Measurements from ENCODE around the gene MMEL1.

The MMEL1 gene

DNA sequence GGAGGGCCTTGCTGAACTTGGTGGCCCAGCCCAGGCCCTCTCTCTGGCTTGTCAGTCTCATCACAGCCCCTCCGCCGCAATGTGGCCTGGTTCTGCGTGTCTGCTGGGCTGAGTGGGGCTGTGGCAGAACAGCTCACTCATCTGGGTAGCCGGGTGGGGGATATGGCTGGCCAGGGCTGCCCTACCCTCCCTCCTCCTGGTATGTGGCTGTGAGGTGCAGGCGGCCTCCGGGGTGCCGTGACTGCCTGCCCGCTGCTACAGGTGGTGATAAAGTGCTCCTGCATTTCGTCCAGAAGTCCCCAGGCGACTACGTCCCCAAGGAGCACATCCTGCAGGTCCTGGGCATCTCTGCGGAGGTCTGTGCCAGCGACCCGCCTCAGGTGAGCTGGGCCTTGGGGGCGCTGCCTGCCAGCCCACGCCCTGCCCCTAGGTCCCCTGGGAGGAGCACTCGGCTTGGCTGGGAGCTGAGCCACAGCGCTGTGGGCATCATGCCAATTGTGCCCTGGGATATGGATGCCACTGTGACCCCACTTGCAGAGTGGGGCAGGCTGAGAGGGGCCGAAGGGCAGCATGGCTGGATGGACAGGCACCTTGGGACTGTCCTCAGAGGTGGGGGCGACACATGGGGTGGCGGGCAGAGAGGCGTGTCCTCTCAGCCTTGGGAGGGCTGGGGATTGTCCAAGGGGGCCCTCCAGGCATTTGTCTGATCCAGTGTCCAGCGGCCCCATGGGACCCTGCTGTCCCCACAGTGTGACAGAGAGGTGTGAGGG, 44.0 kb downstream of the MMEL1 start:
- no peak for TF ChIP-seq CTCF (conservative IDR thresholded peaks at IDR 0.05; ENCODE audit: low read depth, low read length)
- no peak overlapping the region for H3K4me3 ChIP-seq (ENCODE audit: low read depth, low read length)
- no peak for DNase-seq (ENCODE audit: low read depth)

- no peak for DNase-seq (ENCODE audit: low read depth)
- TF ChIP-seq CTCF (conservative IDR thresholded peaks at IDR 0.05; ENCODE audit: low read depth, low read length), result no peak
- no peak overlapping the region for H3K4me3 ChIP-seq (ENCODE audit: low read depth, low read length)
Measured at GRCh38 chr1:2587860-2588571, 44.8 kb downstream of the MMEL1 start.

DNA sequence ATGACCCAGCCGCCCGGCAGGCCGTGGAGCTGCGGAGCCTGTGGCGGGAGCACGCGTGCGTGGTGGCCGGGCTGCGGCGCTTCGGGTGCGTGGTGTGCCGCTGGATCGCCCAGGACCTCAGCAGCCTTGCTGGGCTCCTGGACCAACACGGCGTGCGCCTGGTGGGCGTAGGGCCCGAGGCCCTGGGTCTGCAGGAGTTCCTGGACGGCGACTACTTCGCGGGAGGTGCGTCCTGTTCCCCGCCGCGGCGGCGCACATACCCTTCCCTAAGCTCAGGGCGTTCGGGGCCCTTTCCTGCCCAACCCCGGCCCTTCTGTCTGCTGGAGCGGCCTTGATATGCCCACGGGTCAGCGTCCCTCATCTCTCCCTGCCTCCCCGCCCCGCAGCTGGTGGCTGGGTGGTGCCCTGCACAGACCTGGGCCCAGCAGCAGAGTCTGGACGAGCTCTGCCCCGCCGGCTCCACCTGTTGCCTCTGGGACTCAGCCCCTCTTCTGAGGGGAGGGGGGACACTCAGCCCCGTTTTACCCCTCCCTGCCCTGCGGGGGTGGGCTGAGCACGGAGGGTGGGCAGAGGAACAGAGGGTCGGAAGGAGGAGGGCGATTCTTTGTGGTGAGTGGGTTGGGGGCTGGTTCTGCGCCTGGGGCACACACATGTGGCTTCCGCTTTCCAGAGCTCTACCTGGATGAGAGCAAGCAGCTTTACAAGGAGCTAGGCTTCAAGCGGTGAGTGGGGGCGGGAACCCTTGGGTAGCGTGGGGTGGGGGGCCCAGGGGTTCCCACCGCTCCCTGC, 45.6 kb downstream of the MMEL1 start:
- peak; percentile 26 for DNase-seq (ENCODE audit: low read depth)
- TF ChIP-seq CTCF (conservative IDR thresholded peaks at IDR 0.05; ENCODE audit: low read depth, low read length), result no peak
- peak overlapping the region; percentile 80 for H3K4me3 ChIP-seq (ENCODE audit: low read depth, low read length)

- TF ChIP-seq CTCF (conservative IDR thresholded peaks at IDR 0.05; ENCODE audit: low read depth, low read length), result no peak
- DNase-seq (ENCODE audit: low read depth), result peak; percentile 100
- H3K4me3 ChIP-seq (ENCODE audit: low read depth, low read length), result peak within 1 kb of the TSS; percentile 80
Measured at GRCh38 chr1:2586154-2587070, 46.4 kb downstream of the MMEL1 start, which contains the start of gene PRXL2B. TSS of gene PRXL2B (plus strand) at chr1:2586777. CDS start at chr1:2586886, 109 bp downstream.

GRCh38 chr1:2585318-2586092, 47.3 kb downstream of the MMEL1 start:
- no peak for TF ChIP-seq CTCF (conservative IDR thresholded peaks at IDR 0.05; ENCODE audit: low read depth, low read length)
- peak; percentile 37 for DNase-seq (ENCODE audit: low read depth)
- H3K4me3 ChIP-seq (ENCODE audit: low read depth, low read length), result peak overlapping the region; percentile 76

Data from choroid plexus epithelial cell (primary cell).